ENCODE measurements around the gene KRTAP2-2.
"Not testable (repeated sequence)": the region's sequence is repeated elsewhere in the genome, so short reads cannot be mapped to it uniquely, and the experiment has no call there.

KRTAP2-2 gene

GRCh38 chr17:41065829-41066624 is 11.0 kb upstream of the KRTAP2-2 start, which contains the start of gene KRTAP2-4:
Gene KRTAP2-4, minus strand, starts transcription at chr17:41065879. Its CDS starts 34 bp downstream, at chr17:41065845.
- no peak within 1 kb of the TSS for H3K4me3 ChIP-seq (replicated peaks; ENCODE audit: low read depth, low read length)
- DNase-seq (ENCODE audit: low read depth) = peak; percentile 49
- TF ChIP-seq CTCF (IDR thresholded peaks at IDR 0.05; ENCODE audit: low read length, missing control alignments) = no peak

GRCh38 chr17:41065016-41065689 is 10.1 kb upstream of the KRTAP2-2 start:
- not testable (repeated sequence) for H3K4me3 ChIP-seq (replicated peaks; ENCODE audit: low read depth, low read length); DNase-seq (ENCODE audit: low read depth)

- no peak for TF ChIP-seq CTCF (IDR thresholded peaks at IDR 0.05; ENCODE audit: low read length, missing control alignments)
- DNase-seq (ENCODE audit: low read depth) = no peak
- no peak overlapping the region for H3K4me3 ChIP-seq (replicated peaks; ENCODE audit: low read depth, low read length)
These were observed 9.3 kb upstream of the KRTAP2-2 start for GRCh38 chr17:41064301-41064700.

- H3K4me3 ChIP-seq (replicated peaks; ENCODE audit: low read depth, low read length) = no peak overlapping the region
- DNase-seq (ENCODE audit: low read depth) = no peak
- TF ChIP-seq CTCF (IDR thresholded peaks at IDR 0.05; ENCODE audit: low read length, missing control alignments) = no peak
These were observed 8.4 kb upstream of the KRTAP2-2 start for GRCh38 chr17:41063449-41063848.

GRCh38 chr17:41061964-41062363 is 6.9 kb upstream of the KRTAP2-2 start:
- no peak for TF ChIP-seq CTCF (IDR thresholded peaks at IDR 0.05; ENCODE audit: low read length, missing control alignments)
- DNase-seq (ENCODE audit: low read depth) = peak; percentile 65
- H3K4me3 ChIP-seq (replicated peaks; ENCODE audit: low read depth, low read length) = no peak overlapping the region

- no peak for TF ChIP-seq CTCF (IDR thresholded peaks at IDR 0.05; ENCODE audit: low read length, missing control alignments)
- no peak within 1 kb of the TSS for H3K4me3 ChIP-seq (replicated peaks; ENCODE audit: low read depth, low read length)
- peak; percentile 66 for DNase-seq (ENCODE audit: low read depth)
These were observed 5.1 kb upstream of the KRTAP2-2 start, which contains the start of gene KRTAP2-3 for GRCh38 chr17:41060052-41060604. Gene KRTAP2-3, minus strand, starts transcription at chr17:41060114. Its CDS starts 64 bp downstream, at chr17:41060050.

GRCh38 chr17:41059276-41060051 is 4.4 kb upstream of the KRTAP2-2 start:
- DNase-seq (ENCODE audit: low read depth) = peak; percentile 49
- not testable (repeated sequence) for H3K4me3 ChIP-seq (replicated peaks; ENCODE audit: low read depth, low read length)

All from fibroblast of pulmonary artery (primary cell).